ENCODE measurements around the gene NDUFA7.

NDUFA7 gene

GRCh38 chr19:8340341-8341096, 19.3 kb upstream of the NDUFA7 start:
- DNase-seq (ENCODE audit: low read depth in 1 of 2, low spot score in 1 of 2) = no peak
- TF ChIP-seq SPI1 (IDR thresholded peaks at IDR 0.05; ENCODE audit: borderline replicate concordance, low read depth) = no peak
- TF ChIP-seq, protein P1, sequence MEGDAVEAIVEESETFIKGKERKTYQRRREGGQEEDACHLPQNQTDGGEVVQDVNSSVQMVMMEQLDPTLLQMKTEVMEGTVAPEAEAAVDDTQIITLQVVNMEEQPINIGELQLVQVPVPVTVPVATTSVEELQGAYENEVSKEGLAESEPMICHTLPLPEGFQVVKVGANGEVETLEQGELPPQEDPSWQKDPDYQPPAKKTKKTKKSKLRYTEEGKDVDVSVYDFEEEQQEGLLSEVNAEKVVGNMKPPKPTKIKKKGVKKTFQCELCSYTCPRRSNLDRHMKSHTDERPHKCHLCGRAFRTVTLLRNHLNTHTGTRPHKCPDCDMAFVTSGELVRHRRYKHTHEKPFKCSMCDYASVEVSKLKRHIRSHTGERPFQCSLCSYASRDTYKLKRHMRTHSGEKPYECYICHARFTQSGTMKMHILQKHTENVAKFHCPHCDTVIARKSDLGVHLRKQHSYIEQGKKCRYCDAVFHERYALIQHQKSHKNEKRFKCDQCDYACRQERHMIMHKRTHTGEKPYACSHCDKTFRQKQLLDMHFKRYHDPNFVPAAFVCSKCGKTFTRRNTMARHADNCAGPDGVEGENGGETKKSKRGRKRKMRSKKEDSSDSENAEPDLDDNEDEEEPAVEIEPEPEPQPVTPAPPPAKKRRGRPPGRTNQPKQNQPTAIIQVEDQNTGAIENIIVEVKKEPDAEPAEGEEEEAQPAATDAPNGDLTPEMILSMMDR (IDR thresholded peaks at IDR 0.05; ENCODE audit: insufficient read depth, low read length) = no peak
- TF ChIP-seq GABPA (IDR thresholded peaks at IDR 0.05; ENCODE audit: low read depth) = no peak
- Histone ChIP-seq H3K27ac (replicated peaks) (no peak overlapping the region), H3K27me3 (ENCODE audit: insufficient read depth, poor library complexity, severe bottlenecking) (peaks cover 48% of the 10 kb centered on the region), H3K4me3 (replicated peaks; ENCODE audit: insufficient read depth, low read length) (no peak overlapping the region)

- DNase-seq (ENCODE audit: low read depth in 1 of 2, low spot score in 1 of 2) = no peak
- H3K4me3 ChIP-seq (replicated peaks; ENCODE audit: insufficient read depth, low read length) = no peak overlapping the region
- H3K27me3 ChIP-seq (ENCODE audit: insufficient read depth, poor library complexity, severe bottlenecking) = peaks cover 53% of the 10 kb centered on the region
- TF ChIP-seq SPI1 (IDR thresholded peaks at IDR 0.05; ENCODE audit: borderline replicate concordance, low read depth) = no peak
- TF ChIP-seq, protein P1 (IDR thresholded peaks at IDR 0.05; ENCODE audit: insufficient read depth, low read length) = no peak
- no peak for TF ChIP-seq GABPA (IDR thresholded peaks at IDR 0.05; ENCODE audit: low read depth)
- TF ChIP-seq POLR2AphosphoS5 (IDR thresholded peaks at IDR 0.05; ENCODE audit: low read depth) = no peak
- no peak for TF ChIP-seq REST (IDR thresholded peaks at IDR 0.05; ENCODE audit: insufficient replicate concordance, low read depth)
- H3K27ac ChIP-seq (replicated peaks) = no peak overlapping the region
Measured at GRCh38 chr19:8338835-8339234, 17.7 kb upstream of the NDUFA7 start.

GRCh38 chr19:8337728-8338127, 16.6 kb upstream of the NDUFA7 start:
- H3K27me3 ChIP-seq (ENCODE audit: insufficient read depth, poor library complexity, severe bottlenecking) = peaks cover 52% of the 10 kb centered on the region
- no peak for DNase-seq (ENCODE audit: low read depth in 1 of 2, low spot score in 1 of 2)
- no peak overlapping the region for H3K4me3 ChIP-seq (replicated peaks; ENCODE audit: insufficient read depth, low read length)
- no peak overlapping the region for H3K27ac ChIP-seq (replicated peaks)
- TF ChIP-seq REST (IDR thresholded peaks at IDR 0.05; ENCODE audit: insufficient replicate concordance, low read depth) (no peak), SPI1 (IDR thresholded peaks at IDR 0.05; ENCODE audit: borderline replicate concordance, low read depth) (no peak), POLR2AphosphoS5 (IDR thresholded peaks at IDR 0.05; ENCODE audit: low read depth) (no peak), GABPA (IDR thresholded peaks at IDR 0.05; ENCODE audit: low read depth) (no peak)
- TF ChIP-seq, protein P1 (IDR thresholded peaks at IDR 0.05; ENCODE audit: insufficient read depth, low read length) = no peak

Data from HL-60 (cell line).